MCF 10A (cell line): ENCODE data around the gene CBX7. TPM values are rescaled to one million over a fixed set of nuclear protein-coding genes. Genes with fewer than 3 reads are reported as not detected.

Experiments
- BruUV-seq: library from RNA; stranded (reverse); fragments of 400-500 nt; replicated peaks from 2 replicates; lab custom pipeline; 2021; lab: Mats Ljungman, UMichigan
- CTCF ChIA-PET: fragments of 300-600 bp; sonication (Branson Sonifier 250); formaldehyde crosslinking; extraction: SDS; loops from one replicate; lab custom pipeline; 2021; ENCODE audit warnings: antibody characterized with exemption, inconsistent platforms; lab: Yijun Ruan, JAX
- POLR2A ChIA-PET: fragments of 300-600, 350-650 bp; sonication (Branson Sonifier 250); formaldehyde crosslinking; extraction: SDS; loops from one replicate; lab custom pipeline; 2020; ENCODE audit warnings: antibody characterized with exemption, inconsistent platforms; lab: Yijun Ruan, JAX
- DNase-seq: peaks from one replicate; pipeline ENCODE4 v3.0.0-alpha.2; 2018; ENCODE audit not compliant: unreplicated experiment
- H3K27ac Mint-ChIP-seq: one replicate; pipeline ENCODE4 v1.8.0; 2022; ENCODE audit warnings: mild to moderate bottlenecking, low read depth, mixed read lengths; ENCODE audit not compliant: unreplicated experiment
- H3K27me3 Mint-ChIP-seq: one replicate; pipeline ENCODE4 v1.8.0; 2022; ENCODE audit warnings: mixed read lengths; ENCODE audit not compliant: insufficient read depth, unreplicated experiment
- H3K36me3 Mint-ChIP-seq: one replicate; pipeline ENCODE4 v1.8.0; 2022; ENCODE audit warnings: mild to moderate bottlenecking, moderate library complexity, mixed read lengths; ENCODE audit not compliant: insufficient read depth, unreplicated experiment
- H3K4me1 Mint-ChIP-seq: one replicate; pipeline ENCODE4 v1.8.0; 2022; ENCODE audit warnings: mixed read lengths; ENCODE audit not compliant: insufficient read depth, unreplicated experiment
- H3K4me3 Mint-ChIP-seq: one replicate; pipeline ENCODE4 v1.8.0; 2022; ENCODE audit warnings: mild to moderate bottlenecking, moderate library complexity, mixed read lengths; ENCODE audit not compliant: unreplicated experiment
- H3K9me3 Mint-ChIP-seq: one replicate; pipeline ENCODE4 v1.8.0; 2022; ENCODE audit warnings: mixed read lengths; ENCODE audit not compliant: unreplicated experiment
- CTCF ChIP-seq: fragments of 200-600 bp; IDR thresholded peaks from one replicate; pipeline ENCODE4 v1.8.0; 2022; ENCODE audit warnings: antibody characterized with exemption, mild to moderate bottlenecking; ENCODE audit not compliant: unreplicated experiment
- intact Hi-C: fragments of 100-400 bp; cut with micrococcal nuclease; formaldehyde crosslinking; loops from 2 replicates; pipeline ENCODE4 v1.14.1; 2022
- total RNA-seq: library from RNA; stranded (reverse); gene quantifications from 2 replicates; pipeline ENCODE4 v1.2.3, GENCODE V29; 2022

Gene CBX7
- total RNA-seq, 1 experiment from 2014 or later, result 5.3 TPM

- no peak for DNase-seq
- ChIA-PET POLR2A (interaction anchor here (0.6 to 0.9 kb wide), 2 partner anchors 56 to 140 kb away, joined by 3 to 5 read pairs; partner anchors contain the start of gene RPL3), CTCF (interaction anchor here (1.4 kb wide), 1 partner anchor 11 kb away, joined by 3 read pairs; no protein-coding TSS in a partner anchor)
- H3K4me3 Mint-ChIP-seq, result no peak overlapping the region
- no peaks in the 10 kb centered on the region for H3K9me3 Mint-ChIP-seq
- H3K4me1 Mint-ChIP-seq, result peaks cover 24% of the 10 kb centered on the region
- H3K27ac Mint-ChIP-seq, result no peak overlapping the region
- intact Hi-C loops, result loop anchor here (10.0 kb wide), 1 partner anchor 345 kb away; the partner anchor contains the start of gene ATF4
- no peak for TF ChIP-seq CTCF
- no TSS peak for BruUV-seq
- H3K36me3 Mint-ChIP-seq, result no peaks in the 10 kb centered on the region
- H3K27me3 Mint-ChIP-seq, result no peaks in the 10 kb centered on the region
Measured at GRCh38 chr22:39179401-39179827, 26.9 kb upstream of the CBX7 start.

GRCh38 chr22:39178206-39179111 lies 26.0 kb upstream of the CBX7 start:
- POLR2A ChIA-PET, result no interaction called here
- intact Hi-C loops, result loop anchor here (10.0 kb wide), 1 partner anchor 346 kb away; the partner anchor contains the start of gene ATF4
- CTCF ChIA-PET, result interaction anchor here (0.6 to 11.9 kb wide), 3 partner anchors 12 to 136 kb away, joined by 3 to 256 read pairs (median 3); partner anchors contain the start of gene RPL3
- no peak overlapping the region for H3K27ac Mint-ChIP-seq
- no TSS peak for BruUV-seq
- H3K4me1 Mint-ChIP-seq, result peaks cover 34% of the 10 kb centered on the region
- no peaks in the 10 kb centered on the region for H3K27me3 Mint-ChIP-seq
- DNase-seq, result peak; percentile 68
- TF ChIP-seq CTCF, result no peak
- peaks cover 6% of the 10 kb centered on the region for H3K36me3 Mint-ChIP-seq
- H3K9me3 Mint-ChIP-seq, result no peaks in the 10 kb centered on the region
- no peak overlapping the region for H3K4me3 Mint-ChIP-seq

GRCh38 chr22:39177791-39178190 lies 25.3 kb upstream of the CBX7 start:
- H3K4me1 Mint-ChIP-seq, result peaks cover 40% of the 10 kb centered on the region
- TF ChIP-seq CTCF, result no peak
- intact Hi-C loops, result loop anchor here (10.0 kb wide), 1 partner anchor 347 kb away; the partner anchor contains the start of gene ATF4
- ChIA-PET CTCF (interaction anchor here (11.9 kb wide), 1 partner anchor 137 kb away, joined by 256 read pairs; the partner anchor contains the start of gene RPL3), POLR2A (interaction anchor here (6.0 kb wide), 1 partner anchor 139 kb away, joined by 53 read pairs; the partner anchor contains the start of gene RPL3)
- no TSS peak for BruUV-seq
- no peak overlapping the region for H3K4me3 Mint-ChIP-seq
- no peaks in the 10 kb centered on the region for H3K9me3 Mint-ChIP-seq
- H3K36me3 Mint-ChIP-seq, result peaks cover 6% of the 10 kb centered on the region
- H3K27me3 Mint-ChIP-seq, result no peaks in the 10 kb centered on the region
- H3K27ac Mint-ChIP-seq, result no peak overlapping the region
- DNase-seq, result no peak

- Mint-ChIP-seq H3K27ac (no peak overlapping the region), H3K4me3 (no peak overlapping the region), H3K4me1 (peaks cover 40% of the 10 kb centered on the region), H3K9me3 (no peaks in the 10 kb centered on the region), H3K36me3 (peaks cover 6% of the 10 kb centered on the region), H3K27me3 (no peaks in the 10 kb centered on the region)
- ChIA-PET POLR2A (interaction anchor here (0.7 to 6.0 kb wide), 2 partner anchors 14 to 139 kb away, joined by 3 to 53 read pairs; partner anchors contain the start of gene RPL3), CTCF (interaction anchor here (11.9 kb wide), 1 partner anchor 137 kb away, joined by 256 read pairs; the partner anchor contains the start of gene RPL3)
- DNase-seq, result no peak
- intact Hi-C loops, result loop anchor here (10.0 kb wide), 1 partner anchor 347 kb away; the partner anchor contains the start of gene ATF4
- BruUV-seq, result no TSS peak
- TF ChIP-seq CTCF, result no peak
Measured at GRCh38 chr22:39177456-39177775, 24.9 kb upstream of the CBX7 start.
